HEK293T (cell line): ENCODE measurements around the gene CERS4.

Source experiments
- ARNT ChIP-seq: fragments of 450-650 bp; IDR thresholded peaks from 2 replicates; pipeline ENCODE4 v1.6.1; 2017; ENCODE audit warnings: mild to moderate bottlenecking
- FOXA1 ChIP-seq: fragments of 450-650 bp; IDR thresholded peaks from 2 replicates; pipeline ENCODE4 v1.6.1; 2016; ENCODE audit warnings: mild to moderate bottlenecking
- HDGF ChIP-seq: fragments of 450-650 bp; IDR thresholded peaks from 2 replicates; pipeline ENCODE4 v1.6.1; 2017; ENCODE audit warnings: antibody characterized with exemption, borderline replicate concordance
- SP1 ChIP-seq: fragments of 450-650 bp; IDR thresholded peaks from 2 replicates; pipeline ENCODE4 v1.6.1; 2017
- ZNF384 ChIP-seq: fragments of 450-650 bp; IDR thresholded peaks from 2 replicates; pipeline ENCODE4 v1.6.1; 2016

DNA sequence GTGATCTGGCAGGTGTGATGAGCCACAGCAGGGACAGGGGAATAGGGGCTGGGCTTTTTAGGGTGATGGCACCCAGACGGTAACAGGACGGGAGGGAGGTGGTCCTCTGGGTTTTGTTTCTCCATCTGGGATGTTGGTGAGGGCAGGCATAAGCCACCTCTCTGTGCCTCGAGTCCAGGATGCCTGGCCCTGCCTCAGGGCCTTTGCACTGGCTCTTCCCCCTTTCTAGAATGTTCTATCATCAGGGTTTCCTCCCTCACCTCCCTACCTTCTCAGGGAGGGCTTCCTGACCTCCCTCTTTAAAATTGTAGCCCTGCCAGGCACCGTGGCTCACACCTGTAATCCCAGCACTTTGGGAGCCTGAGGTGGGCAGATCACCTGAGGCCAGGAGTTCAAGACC lies 6.6 kb downstream of the CERS4 start:
- no peak for TF ChIP-seq SP1
- no peak for TF ChIP-seq HDGF
- TF ChIP-seq ZNF384: no peak
- TF ChIP-seq FOXA1: no peak
- no peak for TF ChIP-seq ARNT
